HepG2 (cell line): ENCODE results near the gene FAIM. TPM values are rescaled to one million over a fixed set of nuclear protein-coding genes. Genes with fewer than 3 reads are reported as not detected.

Source experiments
- FOXJ3 ChIP-seq: sonication (generic); formaldehyde crosslinking; IDR thresholded peaks from 2 replicates; pipeline ENCODE4 v1.4.0; 2020; ENCODE audit warnings: missing genetic modification reagents, mild to moderate bottlenecking, borderline replicate concordance
- JDP2 ChIP-seq: sonication (generic); formaldehyde crosslinking; IDR thresholded peaks from 2 replicates; pipeline ENCODE4 v1.8.1; 2022; ENCODE audit warnings: missing genetic modification reagents, borderline replicate concordance
- MIXL1 ChIP-seq: IDR thresholded peaks from 2 replicates; pipeline ENCODE4 v1.6.1; 2016
- NFE2L2 ChIP-seq: fragments of 150-350 bp; IDR thresholded peaks from 2 replicates; pipeline ENCODE4 v1.6.1; 2014; ENCODE audit warnings: low read length
- RARG ChIP-seq: sonication (generic); formaldehyde crosslinking; IDR thresholded peaks from 2 replicates; pipeline ENCODE4 v1.4.0; 2020; ENCODE audit warnings: low read depth, mild to moderate bottlenecking, missing genetic modification reagents
- ZHX2 ChIP-seq, 2 experiments: sonication (generic) in 1 of 2; formaldehyde crosslinking in 1 of 2; IDR thresholded peaks; 2 replicates each; pipeline versions ENCODE4 v1.6.1 to v1.9.0; 2014 to 2022; ENCODE audit warnings: antibody characterized with exemption in 1 of 2, borderline replicate concordance in 1 of 2, inconsistent platforms in 1 of 2, low read depth in 1 of 2, missing genetic modification reagents in 1 of 2
- polyA plus RNA-seq, 8 experiments: library from polyadenylated mRNA; depleted of rRNA in 3 of 8; stranded (reverse) in 7 of 8; unstranded in 1 of 8; fragments of >200 nt; fragmentation: Illumina TruSeq in 4 of 8; extraction: Trizol in 4 of 8; gene quantifications; 2 replicates each; pipeline versions ENCODE4 v1.2.1 to v1.2.3, GENCODE V29; 2011 to 2016; ENCODE audit warnings: low read depth in 4 of 8, missing spikeins in 1 of 8, mixed read lengths in 1 of 8; ENCODE audit not compliant: insufficient read depth in 1 of 8
- total RNA-seq, 5 experiments: library from RNA; depleted of rRNA; stranded (reverse); fragments of >200 nt; fragmentation: Illumina TruSeq; extraction: Trizol; gene quantifications; 2 replicates each; pipeline ENCODE4 v1.2.3, GENCODE V29; 2016; ENCODE audit warnings: low read depth in 1 of 5
- TF ChIP-seq, protein P1 (sequence below), 2 experiments: sonication (generic) in 1 of 2; formaldehyde crosslinking in 1 of 2; IDR thresholded peaks; 2 replicates each; pipeline versions ENCODE4 v1.4.0 to v1.6.1; 2018 to 2020; ENCODE audit warnings: missing genetic modification reagents in 2 of 2, borderline replicate concordance in 1 of 2, low read depth in 1 of 2, mild to moderate bottlenecking in 1 of 2, missing biosample characterization in 1 of 2
- TF ChIP-seq, protein P2 (sequence below): sonication (generic); formaldehyde crosslinking; IDR thresholded peaks from 2 replicates; pipeline ENCODE4 v1.5.1; 2020; ENCODE audit warnings: missing genetic modification reagents, mild to moderate bottlenecking, borderline replicate concordance
- TF ChIP-seq, protein P3 (sequence below): sonication (generic); formaldehyde crosslinking; IDR thresholded peaks from 2 replicates; pipeline ENCODE4 v1.9.0; 2021; ENCODE audit warnings: missing genetic modification reagents, mild to moderate bottlenecking, borderline replicate concordance
- TF ChIP-seq, protein P4 (sequence below), 2 experiments: sonication (generic) in 1 of 2; formaldehyde crosslinking in 1 of 2; IDR thresholded peaks; 2 replicates each; pipeline versions ENCODE4 v1.5.1 to v1.6.1; 2011 to 2020; ENCODE audit warnings: borderline replicate concordance in 1 of 2, low read depth in 1 of 2, low read length in 1 of 2, mild to moderate bottlenecking in 1 of 2, missing genetic modification reagents in 1 of 2, moderate library complexity in 1 of 2

The FAIM gene
- total and polyA plus RNA-seq, 2 of the 13 experiments (the other 11 are each of a cell fraction or from before 2014, with no cell fraction given) = 4.3 to 25.8 TPM

DNA sequence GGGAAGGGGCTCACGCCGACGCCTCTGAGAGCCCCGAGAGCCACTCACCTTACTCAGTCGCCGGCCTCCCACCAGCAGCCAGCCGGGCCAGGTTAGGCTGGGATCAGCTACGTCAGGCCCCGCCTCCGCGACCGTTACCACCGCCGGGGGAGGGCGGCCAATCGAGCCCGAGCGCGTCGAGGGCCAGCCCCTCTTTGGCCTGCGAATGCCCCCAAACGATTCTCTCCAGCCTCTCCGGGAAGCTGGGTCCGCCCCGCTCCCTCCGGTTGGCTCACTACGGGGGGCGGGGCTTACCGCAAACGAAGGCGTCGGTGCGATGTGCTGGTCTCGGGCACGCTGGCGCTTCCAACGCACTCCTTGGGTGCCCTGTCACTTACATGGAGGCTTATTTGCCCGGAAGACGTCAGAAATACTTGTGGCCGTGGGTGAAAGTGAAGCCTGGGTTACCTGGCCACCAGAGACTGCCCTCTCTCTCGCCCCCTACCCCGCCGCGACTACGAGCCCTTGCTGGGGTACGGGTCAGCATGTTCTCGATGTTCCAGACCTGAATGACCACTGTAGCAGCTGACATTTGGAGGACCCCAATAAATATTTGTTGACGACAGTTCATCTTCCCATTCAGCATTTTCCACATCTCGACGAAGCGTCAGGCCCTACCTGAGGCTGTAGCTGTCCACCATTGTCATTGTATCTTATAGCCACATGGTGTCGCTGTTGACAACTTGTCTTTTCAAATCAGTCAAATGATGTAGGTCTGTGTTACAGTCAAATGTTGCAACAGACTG, 14.2 kb upstream of the FAIM start, which contains the start of gene CEP70 (continued):
- TF ChIP-seq ZHX2 (IDR thresholded peaks at IDR 0.05; ENCODE audit: low read depth) = no peak
- peak; percentile 53; the same call in 1 of the 2 replicates for TF ChIP-seq ZHX2 (CRISPR knock-in tag; IDR thresholded peaks at IDR 0.05; ENCODE audit: borderline replicate concordance)
- TF ChIP-seq, protein P1, sequence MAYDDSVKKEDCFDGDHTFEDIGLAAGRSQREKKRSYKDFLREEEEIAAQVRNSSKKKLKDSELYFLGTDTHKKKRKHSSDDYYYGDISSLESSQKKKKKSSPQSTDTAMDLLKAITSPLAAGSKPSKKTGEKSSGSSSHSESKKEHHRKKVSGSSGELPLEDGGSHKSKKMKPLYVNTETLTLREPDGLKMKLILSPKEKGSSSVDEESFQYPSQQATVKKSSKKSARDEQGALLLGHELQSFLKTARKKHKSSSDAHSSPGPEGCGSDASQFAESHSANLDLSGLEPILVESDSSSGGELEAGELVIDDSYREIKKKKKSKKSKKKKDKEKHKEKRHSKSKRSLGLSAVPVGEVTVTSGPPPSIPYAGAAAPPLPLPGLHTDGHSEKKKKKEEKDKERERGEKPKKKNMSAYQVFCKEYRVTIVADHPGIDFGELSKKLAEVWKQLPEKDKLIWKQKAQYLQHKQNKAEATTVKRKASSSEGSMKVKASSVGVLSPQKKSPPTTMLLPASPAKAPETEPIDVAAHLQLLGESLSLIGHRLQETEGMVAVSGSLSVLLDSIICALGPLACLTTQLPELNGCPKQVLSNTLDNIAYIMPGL (CRISPR knock-in tag; IDR thresholded peaks at IDR 0.05; ENCODE audit: borderline replicate concordance in 1 of 2, low read depth in 1 of 2) = peak; percentile 73 to 84; a peak in 2 of 4 replicates
- no peak for TF ChIP-seq NFE2L2
- TF ChIP-seq, protein P2, sequence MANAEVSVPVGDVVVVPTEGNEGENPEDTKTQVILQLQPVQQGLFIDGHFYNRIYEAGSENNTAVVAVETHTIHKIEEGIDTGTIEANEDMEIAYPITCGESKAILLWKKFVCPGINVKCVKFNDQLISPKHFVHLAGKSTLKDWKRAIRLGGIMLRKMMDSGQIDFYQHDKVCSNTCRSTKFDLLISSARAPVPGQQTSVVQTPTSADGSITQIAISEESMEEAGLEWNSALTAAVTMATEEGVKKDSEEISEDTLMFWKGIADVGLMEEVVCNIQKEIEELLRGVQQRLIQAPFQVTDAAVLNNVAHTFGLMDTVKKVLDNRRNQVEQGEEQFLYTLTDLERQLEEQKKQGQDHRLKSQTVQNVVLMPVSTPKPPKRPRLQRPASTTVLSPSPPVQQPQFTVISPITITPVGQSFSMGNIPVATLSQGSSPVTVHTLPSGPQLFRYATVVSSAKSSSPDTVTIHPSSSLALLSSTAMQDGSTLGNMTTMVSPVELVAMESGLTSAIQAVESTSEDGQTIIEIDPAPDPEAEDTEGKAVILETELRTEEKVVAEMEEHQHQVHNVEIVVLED = peak; percentile 60; the same call in 1 of the 2 replicates
- TF ChIP-seq, protein P3, sequence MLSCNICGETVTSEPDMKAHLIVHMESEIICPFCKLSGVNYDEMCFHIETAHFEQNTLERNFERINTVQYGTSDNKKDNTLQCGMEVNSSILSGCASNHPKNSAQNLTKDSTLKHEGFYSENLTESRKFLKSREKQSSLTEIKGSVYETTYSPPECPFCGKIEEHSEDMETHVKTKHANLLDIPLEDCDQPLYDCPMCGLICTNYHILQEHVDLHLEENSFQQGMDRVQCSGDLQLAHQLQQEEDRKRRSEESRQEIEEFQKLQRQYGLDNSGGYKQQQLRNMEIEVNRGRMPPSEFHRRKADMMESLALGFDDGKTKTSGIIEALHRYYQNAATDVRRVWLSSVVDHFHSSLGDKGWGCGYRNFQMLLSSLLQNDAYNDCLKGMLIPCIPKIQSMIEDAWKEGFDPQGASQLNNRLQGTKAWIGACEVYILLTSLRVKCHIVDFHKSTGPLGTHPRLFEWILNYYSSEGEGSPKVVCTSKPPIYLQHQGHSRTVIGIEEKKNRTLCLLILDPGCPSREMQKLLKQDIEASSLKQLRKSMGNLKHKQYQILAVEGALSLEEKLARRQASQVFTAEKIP (CRISPR knock-in tag) = no peak
- TF ChIP-seq, protein P4, sequence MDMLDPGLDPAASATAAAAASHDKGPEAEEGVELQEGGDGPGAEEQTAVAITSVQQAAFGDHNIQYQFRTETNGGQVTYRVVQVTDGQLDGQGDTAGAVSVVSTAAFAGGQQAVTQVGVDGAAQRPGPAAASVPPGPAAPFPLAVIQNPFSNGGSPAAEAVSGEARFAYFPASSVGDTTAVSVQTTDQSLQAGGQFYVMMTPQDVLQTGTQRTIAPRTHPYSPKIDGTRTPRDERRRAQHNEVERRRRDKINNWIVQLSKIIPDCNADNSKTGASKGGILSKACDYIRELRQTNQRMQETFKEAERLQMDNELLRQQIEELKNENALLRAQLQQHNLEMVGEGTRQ (IDR thresholded peaks at IDR 0.05; ENCODE audit: low read depth, low read length) = 0 out of 2 replicates have a peak, but pooled peaks have one; percentile 16
- TF ChIP-seq, protein P4 (CRISPR knock-in tag; IDR thresholded peaks at IDR 0.05; ENCODE audit: borderline replicate concordance) = no peak; the same call in 1 of the 2 replicates
- TF ChIP-seq RARG (CRISPR knock-in tag) = no peak
- TF ChIP-seq JDP2 = no peak
- TF ChIP-seq FOXJ3 (CRISPR knock-in tag) = peak; percentile 67; the same call in 1 of the 2 replicates
- TF ChIP-seq MIXL1 (CRISPR knock-in tag) = peak; percentile 73
